ENCODE data around the gene MBNL2.

Gene MBNL2

DNA sequence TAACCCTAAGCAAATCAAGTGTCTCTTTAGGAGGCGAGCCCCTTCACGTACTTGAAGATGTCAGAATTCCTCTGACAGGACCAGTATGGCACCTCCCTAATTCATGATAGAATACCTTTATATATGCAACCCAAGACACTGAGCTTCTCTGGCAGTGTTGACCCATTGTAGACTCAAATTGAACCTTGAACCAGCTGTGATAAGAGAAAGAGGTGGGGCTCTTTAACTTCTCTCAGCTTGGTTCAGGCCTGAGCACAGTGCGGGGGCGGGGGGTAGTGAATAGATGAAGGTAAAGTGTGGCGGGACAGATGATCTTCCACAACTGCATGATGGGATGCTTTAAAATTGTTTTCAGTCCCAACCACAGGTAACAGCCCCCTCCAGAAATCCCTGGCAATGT lies 12.1 kb downstream of the MBNL2 start:
- no peak for DNase-seq (ENCODE audit: low spot score)

DNA sequence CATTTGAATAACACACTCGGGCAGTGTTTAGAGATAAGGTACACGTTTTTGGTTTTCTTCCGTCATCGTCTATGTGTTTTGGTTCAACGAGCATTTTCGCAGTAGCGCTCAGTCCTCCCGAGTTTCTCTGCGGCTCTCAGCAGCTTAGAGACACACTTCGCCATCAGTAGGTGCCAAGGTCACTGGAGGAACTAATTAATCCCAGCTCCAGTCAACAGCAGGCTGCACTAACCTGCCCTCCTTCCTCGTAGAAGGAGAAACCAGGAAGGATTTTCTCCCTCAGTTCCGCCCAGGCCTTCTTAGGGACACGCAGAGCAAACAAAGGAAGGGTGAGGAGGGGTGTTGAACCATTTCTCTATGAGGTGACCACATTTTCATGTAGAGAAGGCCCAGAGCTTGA lies 12.6 kb downstream of the MBNL2 start:
- DNase-seq (ENCODE audit: low spot score): no peak

DNA sequence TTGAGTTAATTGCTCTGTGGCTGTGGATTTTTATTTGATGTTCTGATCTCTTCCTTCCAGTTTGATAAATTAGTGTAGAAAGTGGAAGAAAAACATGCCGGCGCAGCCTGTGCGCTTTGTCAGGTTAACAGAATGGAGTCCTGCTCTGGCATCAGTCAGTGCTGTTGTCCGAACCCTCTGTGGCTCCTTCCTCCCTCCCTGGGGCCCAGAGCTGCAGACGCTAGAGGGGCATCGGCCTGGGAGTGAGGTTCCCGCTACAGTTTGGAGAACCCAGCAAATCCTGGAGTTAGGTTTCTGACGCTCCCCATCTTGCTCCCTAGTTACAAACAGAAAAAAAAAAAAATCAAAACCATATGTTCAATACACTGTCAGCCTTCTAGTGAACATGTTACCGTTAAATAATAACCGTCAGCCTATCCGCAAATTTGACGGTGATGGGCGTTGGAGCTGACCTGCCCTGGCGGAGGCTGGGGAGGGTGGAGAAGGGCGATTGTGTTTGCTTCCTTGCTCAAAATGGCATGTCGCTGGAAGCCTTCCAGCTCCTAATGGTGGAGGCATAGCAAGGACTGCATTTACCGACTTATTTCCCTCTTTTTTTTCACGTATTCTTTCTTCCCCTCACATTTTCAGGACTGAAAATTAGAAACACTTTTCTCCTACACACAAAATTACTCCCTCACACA lies 13.6 kb downstream of the MBNL2 start:
- no peak for DNase-seq (ENCODE audit: low spot score)

DNA sequence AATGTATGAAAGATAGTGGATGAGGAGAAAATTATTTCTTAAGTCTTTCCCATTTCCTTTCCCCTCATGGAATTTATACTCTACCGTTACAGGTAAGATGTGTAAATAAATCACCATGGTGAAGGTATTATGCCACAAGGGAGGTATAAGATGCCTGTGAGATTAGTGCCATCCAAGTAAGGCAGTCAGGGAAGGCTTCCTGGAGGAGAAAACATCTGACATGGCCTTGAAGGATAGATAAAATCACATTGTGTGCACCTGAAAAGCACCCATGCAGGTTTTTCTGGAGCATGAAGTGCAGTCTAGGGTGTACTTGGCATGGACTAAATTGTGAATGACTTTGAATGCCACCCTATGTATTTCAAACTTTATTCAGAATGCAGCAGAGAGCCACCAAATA lies 15.3 kb downstream of the MBNL2 start:
- DNase-seq (ENCODE audit: low spot score): no peak

DNA sequence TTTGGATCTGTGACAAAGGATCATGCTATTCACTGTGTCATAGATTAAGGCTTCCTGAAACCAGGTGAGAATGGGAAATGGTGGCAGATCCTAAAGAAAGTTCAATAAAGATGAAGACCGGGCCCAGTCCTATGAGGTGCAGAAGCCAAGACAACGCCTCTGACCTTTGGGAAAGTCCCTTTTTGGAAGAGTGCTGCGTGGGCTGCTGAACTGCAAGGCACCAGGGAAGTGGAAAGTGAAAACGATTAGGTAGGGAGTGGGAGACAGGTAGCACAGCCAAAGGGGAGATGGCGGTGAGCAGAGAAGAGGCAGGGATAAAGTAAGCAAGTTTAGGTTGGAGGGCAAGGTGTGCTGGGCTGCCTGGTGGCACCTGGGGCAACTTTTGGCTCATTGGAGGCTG lies 16.3 kb downstream of the MBNL2 start:
- no peak for DNase-seq (ENCODE audit: low spot score)

DNA sequence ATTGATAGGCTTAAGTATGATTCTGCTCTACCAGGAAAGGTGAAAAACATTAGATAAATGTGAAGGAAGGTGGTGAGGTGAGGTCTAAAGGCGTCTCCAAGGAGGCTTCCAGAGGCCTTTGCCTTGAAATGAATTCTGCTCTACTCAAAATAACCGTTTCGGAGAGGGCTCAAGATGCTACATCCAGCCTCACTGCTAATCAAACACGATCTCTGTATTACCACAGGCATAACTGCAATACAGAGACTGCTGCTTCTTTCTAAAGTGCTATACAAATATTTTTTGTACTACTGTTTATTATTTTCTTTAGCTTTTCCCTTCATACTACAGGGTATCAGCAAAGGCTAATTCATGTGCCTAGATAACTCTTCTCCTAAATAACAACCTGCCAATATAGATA lies 16.8 kb downstream of the MBNL2 start:
- no peak for DNase-seq (ENCODE audit: low spot score)

DNA sequence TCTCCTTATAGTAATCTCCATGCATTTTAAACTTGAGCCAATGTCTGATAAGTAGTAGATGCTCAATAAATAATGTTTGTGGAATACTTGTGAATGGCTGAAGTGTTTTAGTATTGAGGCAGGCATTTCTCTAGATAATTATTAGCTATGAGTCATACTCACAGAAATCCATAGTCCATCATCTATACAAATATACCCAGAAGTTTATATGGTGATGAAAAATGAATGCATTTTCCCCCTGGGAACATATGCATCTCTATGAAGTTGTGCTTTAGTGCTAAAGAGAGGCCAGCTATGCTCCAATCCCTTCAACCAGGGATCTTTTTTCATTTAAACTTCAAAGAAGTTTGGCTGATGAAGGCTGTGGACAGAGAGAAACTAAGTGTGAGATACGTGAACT lies 17.2 kb downstream of the MBNL2 start:
- no peak for DNase-seq (ENCODE audit: low spot score)

DNA sequence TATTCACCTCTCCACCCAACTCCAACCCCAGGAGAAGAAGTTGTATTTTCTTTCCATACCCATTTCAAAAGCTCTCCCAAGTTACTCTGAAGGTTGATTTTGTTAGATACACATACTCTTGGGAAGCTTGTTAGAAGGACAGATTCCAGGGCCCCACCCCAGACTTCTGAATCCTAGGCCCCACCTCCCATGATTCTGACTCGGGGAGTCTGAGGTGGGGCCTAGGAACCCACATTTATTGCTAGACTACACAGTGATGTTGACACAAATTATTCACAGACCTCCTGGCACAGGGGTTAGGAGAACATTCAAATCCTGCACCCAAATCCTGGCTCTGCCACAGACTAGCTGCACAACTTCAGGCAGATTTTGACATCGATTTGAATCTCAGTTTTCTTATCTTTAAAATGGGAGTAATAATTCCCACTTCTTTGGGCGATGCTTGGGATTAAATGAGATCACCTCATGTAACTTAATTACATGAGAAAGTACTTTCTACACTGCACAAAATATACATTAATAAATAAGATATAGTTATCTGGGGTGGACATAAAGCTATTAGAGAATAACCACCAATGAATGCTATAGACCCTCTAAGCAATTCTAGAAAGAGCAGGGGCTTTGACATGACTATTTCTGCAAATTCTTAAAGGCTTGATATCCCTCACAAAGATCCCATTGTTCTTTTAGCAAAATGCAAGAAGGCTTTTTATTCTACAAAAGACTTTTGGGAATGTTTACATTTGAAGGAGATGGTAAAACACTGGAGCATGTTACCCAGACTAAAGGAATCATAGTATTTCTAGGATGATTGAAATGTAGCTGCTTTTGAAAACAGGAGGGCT lies 18.0 kb downstream of the MBNL2 start:
- peak; percentile 33 for DNase-seq (ENCODE audit: low spot score)

DNA sequence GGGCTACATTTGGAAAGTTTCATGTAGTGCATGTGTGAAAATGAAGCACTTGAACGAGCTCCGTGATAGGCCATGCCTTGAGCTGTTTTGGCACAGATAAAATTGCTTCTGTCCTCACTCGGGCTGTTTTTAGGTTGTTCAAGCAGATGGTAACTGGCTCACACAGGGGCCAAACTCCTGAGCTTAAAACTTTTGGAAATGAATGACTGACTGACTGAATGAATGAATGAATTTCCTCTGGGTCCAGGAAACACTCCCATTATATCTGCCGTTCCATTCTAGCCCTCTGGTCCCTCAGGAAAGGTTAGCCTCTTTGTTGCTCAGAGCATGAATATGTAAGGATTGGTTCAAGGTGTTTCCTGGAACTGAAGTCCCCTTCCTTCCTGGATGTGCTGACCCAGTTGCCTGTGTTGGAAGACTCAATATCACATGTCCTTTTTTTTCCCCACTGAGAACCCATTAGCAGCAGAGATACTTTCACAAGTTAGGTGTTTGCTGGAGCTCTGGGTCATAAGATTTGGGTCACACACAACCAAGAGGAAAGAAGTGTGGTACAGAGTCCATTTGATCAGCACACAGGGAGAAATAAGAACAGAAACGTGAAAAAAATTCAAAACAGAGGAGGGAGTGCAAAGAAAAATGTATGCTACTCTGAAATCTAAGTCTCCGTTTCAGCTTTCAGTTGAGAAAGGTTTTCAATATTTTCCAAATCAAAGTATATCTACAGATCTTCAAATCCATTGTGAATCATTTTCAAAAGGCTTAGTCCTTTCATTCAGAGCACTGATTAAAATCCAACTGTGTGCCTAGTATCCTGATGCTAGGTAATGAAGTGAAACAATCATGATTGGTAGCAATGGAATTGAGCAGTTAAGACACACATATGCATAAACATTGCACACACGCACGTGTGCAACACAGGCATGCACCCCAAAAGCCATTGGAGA lies 18.9 kb downstream of the MBNL2 start:
- peak; percentile 13 for DNase-seq (ENCODE audit: low spot score)

DNA sequence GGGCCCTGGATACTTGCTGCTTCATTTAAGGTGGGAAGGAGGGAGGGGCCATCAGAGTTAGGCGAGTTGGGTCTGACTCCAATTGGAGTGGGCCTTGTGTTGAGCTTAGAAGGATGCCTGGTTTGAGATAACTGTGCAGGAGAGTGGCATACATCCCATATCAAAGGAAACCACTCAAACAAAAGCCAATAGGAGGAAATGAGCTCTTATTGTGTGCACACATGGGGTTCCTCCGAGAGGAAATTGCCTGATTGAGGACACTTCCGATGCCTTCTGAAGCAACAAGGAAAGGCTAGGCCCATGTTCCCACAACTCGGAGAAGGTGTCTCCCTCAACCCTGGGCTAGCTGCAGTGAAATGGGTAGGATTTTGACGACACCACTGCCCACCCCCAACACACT lies 19.6 kb downstream of the MBNL2 start:
- DNase-seq (ENCODE audit: low spot score): peak; percentile 20

DNA sequence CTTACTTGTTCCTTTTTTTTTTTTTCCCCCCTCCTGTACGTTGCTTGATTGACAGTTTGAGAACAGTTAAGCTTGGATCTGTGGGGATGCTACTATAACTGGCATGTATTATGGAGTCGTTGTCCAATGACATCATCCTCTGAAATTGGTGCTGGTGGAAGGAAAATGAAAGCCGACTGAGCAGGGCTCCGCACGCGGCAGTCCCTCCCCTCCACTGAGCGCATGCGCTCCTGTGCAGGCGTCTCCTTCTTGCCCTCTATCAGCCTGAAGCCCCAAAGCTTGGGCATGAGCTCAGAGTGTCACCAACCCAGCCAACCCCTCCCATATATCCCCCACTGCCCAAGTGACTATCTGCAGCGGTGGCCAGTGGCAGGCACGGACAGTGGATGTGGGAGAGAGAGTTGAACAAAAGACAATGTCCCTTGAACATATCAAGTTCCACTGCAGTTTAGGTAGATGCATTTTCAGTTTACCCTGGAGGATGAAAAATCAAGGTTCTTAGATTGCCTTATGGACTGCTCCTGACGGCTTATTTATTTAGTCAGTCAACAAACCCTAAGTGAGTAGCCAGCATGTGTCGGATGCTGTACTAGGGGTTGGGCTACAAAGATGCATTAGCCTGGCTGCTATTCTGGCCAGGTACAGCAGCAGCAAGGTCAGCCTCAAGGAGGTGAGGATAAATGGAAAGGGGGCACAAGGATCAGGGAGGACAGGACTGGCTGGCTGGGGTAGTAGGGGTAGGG lies 20.8 kb downstream of the MBNL2 start:
- DNase-seq (ENCODE audit: low spot score): peak; percentile 97

DNA sequence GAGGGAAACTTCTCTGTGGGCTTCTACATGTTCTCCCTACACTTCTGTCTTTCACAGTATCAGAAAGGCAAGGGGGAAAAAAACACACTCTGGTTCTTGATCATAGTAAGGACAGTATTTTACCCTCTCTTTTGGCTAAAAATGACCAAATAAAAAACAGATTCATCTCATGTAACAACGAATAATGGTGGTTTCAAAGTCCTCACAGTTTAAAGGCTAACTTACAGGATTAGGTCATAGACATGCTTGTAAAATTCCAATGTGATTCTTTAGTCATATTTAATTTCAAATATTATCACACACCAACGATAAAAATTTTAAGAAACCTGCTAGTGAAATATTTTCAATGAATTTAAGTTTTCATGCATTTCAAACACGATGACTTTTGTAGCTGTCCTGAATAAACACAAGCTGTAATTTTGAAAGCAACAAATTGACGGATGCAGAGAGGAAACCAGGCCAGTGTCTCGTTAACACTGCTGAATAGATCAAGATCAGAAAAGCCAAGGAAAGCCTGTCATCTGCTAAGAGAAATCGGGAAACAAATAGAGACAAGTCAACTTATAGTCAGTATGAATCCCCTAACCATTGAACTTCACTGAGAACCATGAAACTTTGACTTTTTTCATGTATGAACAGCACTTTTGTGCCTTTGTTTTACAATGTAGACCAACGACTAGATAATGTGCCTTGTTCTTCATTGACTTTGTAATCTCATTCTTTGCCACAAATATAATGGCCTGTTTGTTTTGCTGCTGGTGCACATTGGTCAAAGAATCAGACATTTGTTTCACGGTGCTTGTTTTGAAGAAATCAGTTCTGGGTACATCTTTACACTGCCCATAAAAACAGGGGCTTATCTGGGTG lies 22.0 kb downstream of the MBNL2 start:
- peak; percentile 97 for DNase-seq (ENCODE audit: low spot score)

DNA sequence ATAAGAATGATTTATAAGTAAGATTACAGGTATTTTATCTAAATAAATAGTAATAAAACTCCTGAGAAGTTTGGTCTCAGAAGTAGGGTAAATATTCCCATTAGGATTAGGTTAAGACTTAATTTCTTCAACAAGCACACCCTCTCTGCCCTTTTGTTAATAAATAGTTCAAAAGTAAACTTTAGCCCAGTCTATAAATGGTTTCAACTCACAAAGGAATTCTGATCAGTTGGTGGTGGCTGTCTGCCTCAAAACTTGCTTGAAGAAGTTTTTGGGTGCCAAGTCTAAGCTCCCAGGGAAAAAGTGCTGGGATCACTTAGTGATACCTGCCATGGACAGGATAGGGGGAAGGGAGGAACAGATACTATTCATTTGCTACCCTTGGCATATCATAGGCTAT lies 22.9 kb downstream of the MBNL2 start:
- DNase-seq (ENCODE audit: low spot score): no peak

DNA sequence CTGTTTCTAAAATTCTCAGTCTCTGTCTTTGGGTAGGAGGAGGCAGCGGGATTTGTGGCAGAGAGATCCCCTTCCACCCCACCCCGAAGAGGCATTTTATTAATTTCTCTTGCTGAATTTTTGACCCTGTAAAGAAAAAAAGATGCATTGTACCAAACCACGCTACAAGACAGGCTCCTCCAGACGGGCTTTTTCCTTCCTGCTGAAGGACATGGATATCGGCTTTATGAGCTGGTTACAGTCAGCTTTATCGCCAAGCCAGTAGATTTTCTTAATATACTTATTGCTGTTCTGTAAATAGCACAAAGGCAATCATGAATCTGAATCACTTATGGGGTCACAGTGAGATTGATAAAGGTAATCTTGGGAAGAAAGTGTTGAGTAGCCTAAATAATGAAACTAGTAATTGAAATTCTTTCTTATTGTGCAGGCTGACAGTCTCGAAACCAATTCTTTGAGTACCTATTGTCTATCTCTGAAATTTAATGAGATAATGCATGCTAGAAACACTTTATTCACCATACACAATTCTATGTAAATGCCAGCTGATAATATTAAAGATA lies 24.5 kb downstream of the MBNL2 start:
- no peak for DNase-seq (ENCODE audit: low spot score)

DNA sequence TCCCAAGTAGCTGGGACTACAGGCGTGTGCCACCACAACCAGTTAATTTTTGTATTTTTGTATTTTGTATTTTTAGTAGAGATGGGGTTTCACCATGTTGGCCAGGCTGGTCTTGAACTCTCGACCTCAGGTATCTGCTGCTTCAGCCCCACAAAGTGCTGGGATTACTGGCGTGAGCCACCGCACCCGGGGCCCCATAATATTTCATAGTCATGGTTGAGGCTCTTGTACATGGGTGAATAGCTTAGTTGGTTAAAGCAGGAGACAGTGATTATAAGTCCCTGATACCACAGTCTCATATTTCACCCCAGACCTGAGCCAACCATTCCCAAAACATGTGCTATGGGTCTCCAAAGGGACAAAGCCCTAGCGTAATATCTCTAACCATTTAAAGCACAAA lies 26.1 kb downstream of the MBNL2 start:
- no peak for DNase-seq (ENCODE audit: low spot score)

DNA sequence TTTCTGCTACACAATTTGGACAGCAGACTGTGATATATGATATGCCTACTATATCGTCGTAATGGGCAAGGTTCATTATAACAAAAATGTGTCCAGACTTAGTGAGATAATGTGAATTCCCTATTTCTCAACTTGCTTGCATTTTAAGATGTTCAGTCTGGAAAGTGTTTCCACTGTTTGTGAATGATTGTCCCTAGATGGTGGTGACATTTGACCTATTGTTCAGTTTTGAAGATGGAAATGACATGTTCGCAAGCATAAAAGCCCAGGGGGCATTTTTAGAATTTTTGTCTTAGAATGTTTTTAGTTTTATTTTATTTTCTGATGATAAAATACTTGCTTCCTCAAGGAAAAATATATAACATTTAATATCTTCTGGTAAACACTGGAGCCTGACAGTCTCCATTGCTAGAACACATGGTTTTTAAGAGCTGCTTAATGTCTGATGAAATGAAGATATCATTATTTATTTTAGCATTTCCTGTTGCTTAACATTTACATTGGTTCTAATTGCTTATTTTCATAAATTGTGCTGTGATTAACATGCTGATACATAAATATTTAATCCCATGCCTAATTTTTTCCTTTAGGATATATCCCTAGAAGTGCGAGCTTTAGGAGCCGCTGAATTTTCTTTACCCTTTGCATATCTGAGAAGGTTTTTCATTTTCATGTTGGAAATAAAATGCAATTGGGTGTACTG lies 27.1 kb downstream of the MBNL2 start:
- DNase-seq (ENCODE audit: low spot score): no peak

DNA sequence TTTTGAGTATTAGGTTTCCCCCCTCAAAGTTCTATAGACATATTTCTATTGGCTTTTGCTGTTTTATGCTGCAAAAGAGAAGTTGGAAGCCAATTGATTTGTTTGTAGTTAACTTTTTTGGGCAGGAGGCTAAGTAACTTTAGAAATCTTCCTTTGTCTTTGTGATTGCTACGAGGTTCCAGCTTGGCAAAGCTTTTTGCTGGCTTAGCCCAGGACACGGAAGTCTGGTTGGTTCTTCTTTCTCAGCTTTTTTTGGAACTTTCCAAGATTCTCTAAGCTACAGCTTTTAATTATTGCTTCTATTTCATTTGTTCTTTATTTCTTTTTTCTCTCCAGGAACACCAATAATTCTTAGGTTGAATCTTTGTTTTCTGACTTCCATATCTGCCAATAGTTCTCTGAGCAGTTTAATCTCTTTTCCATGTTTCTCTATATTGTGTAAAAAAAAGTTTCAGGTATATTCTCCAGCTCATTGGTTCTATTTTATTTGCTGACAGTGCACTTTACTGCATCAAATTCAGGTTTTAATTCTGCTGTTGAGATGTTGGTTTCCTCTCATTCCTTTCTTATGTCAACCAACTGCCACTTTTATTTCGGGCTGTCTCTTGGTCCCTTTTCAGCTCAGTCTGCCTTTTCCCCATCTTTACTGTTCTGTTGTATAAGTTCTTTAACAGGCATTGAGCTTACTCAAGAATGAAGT lies 27.8 kb downstream of the MBNL2 start:
- no peak for DNase-seq (ENCODE audit: low spot score)

DNA sequence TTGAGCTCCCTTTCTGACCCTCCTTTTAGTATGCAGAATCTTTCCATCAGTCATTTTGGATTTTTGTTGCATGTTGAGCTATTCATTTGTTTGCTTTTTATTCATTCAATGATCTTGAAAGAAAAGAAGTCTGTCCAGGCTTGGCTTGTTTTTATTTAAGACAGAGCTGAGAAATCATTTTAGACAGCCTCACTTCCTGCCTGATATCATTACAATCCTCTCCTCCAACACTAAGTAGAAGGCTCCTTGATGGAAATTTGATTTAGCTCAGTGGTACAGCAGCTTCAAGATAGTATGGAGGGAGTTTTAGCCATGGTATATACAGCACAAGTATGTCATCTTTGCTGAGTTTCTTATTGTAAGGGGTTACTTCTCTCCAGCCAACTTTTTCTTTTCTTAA lies 28.4 kb downstream of the MBNL2 start:
- no peak for DNase-seq (ENCODE audit: low spot score)

DNA sequence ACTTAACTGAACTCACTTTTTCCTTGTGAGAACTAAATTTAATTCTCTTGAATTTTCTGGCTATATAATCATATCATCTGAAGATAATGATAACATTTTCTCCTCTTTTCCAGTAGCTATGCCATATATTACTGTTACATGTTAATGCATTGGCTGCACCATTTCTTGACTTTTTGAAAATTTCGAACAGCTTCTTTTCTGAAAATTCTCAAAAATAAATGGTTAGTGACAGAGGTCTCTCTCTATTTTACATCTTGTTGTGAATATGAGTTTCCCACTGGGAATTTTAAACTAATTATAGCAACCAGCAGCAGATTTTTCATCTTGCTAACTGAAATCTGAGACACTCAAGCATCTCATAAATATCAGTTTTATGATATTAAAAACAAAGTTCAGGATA lies 30.6 kb downstream of the MBNL2 start:
- DNase-seq (ENCODE audit: low spot score): no peak

All from globus pallidus (tissue), 1 donor.